MM.1S (cell line): ENCODE data around the gene DDX1.

Experiments
- CTCF ChIP-seq: fragments of 300-600 bp; sonication (generic); IDR thresholded peaks from 2 replicates; pipeline ENCODE4 v1.5.1; 2016; ENCODE audit warnings: antibody characterized with exemption, low read length, mixed read lengths
- EZH2 ChIP-seq: fragments of 300-600 bp; sonication (generic); optimal IDR thresholded peaks from 2 replicates; pipeline ENCODE3; 2017; ENCODE audit warnings: low read depth, mild to moderate bottlenecking, antibody characterized with exemption, low read length, mixed read lengths
- EZH2phosphoT487 ChIP-seq: fragments of 300-600 bp; sonication (generic); IDR thresholded peaks from 2 replicates; pipeline ENCODE4 v1.6.1; 2018; ENCODE audit warnings: antibody characterized with exemption, low read length

- TF ChIP-seq CTCF (no peak), EZH2 (no peak), EZH2phosphoT487 (no peak)
Observed at GRCh38 chr2:15661295-15661569, 69.6 kb downstream of the DDX1 start.
